Activated effector memory CD4-positive, alpha-beta T cell treated with Interleukin-2 at 50 U/mL for 16 hours (primary cell): Measurements from ENCODE around the gene OTUD7B.
"Not testable (repeated sequence)": the region's sequence is repeated elsewhere in the genome, so short reads cannot be mapped to it uniquely, and the experiment has no call there.

ENCODE experiments used
- DNase-seq: peaks from one replicate; pipeline ENCODE4 v3.0.0-alpha.2; 2020

Gene OTUD7B

GRCh38 chr1:150001415-150001814 is 9.1 kb downstream of the OTUD7B start:
- DNase-seq, result no peak

GRCh38 chr1:149997585-149998262 is 12.8 kb downstream of the OTUD7B start:
- no peak for DNase-seq

- DNase-seq, result no peak
Observed at GRCh38 chr1:149995927-149996326, 14.6 kb downstream of the OTUD7B start.

GRCh38 chr1:149993764-149994163 is 16.8 kb downstream of the OTUD7B start:
- DNase-seq, result no peak

- DNase-seq, result no peak
Observed at GRCh38 chr1:149993181-149993580, 17.3 kb downstream of the OTUD7B start.

- DNase-seq, result no peak
Observed at GRCh38 chr1:149987297-149987595, 23.3 kb downstream of the OTUD7B start.

- DNase-seq, result no peak
Observed at GRCh38 chr1:149986486-149987296, 23.8 kb downstream of the OTUD7B start.

- DNase-seq, result no peak
Observed at GRCh38 chr1:149979972-149980540, 30.5 kb downstream of the OTUD7B start.

- no peak for DNase-seq
Observed at GRCh38 chr1:149979245-149979971, 31.1 kb downstream of the OTUD7B start.

GRCh38 chr1:149978547-149979023 is 31.9 kb downstream of the OTUD7B start:
- DNase-seq, result no peak

GRCh38 chr1:149977345-149977744 is 33.2 kb downstream of the OTUD7B start:
- no peak for DNase-seq

- no peak for DNase-seq
Observed at GRCh38 chr1:149972547-149972946, 38.0 kb downstream of the OTUD7B start.

- DNase-seq, result no peak
Observed at GRCh38 chr1:149967646-149968045, 42.9 kb downstream of the OTUD7B start.

- DNase-seq, result no peak
Observed at GRCh38 chr1:149967041-149967440, 43.5 kb downstream of the OTUD7B start.

- no peak for DNase-seq
Observed at GRCh38 chr1:149966405-149966804, 44.1 kb downstream of the OTUD7B start.

- no peak for DNase-seq
Observed at GRCh38 chr1:149965440-149965839, 45.1 kb downstream of the OTUD7B start.

GRCh38 chr1:149963358-149963757 is 47.2 kb downstream of the OTUD7B start:
- no peak for DNase-seq

GRCh38 chr1:149962736-149963135 is 47.8 kb downstream of the OTUD7B start:
- no peak for DNase-seq

- peak; percentile 9 for DNase-seq
Observed at GRCh38 chr1:149962039-149962647, 48.4 kb downstream of the OTUD7B start.

- not testable (repeated sequence) for DNase-seq
Observed at GRCh38 chr1:149957548-149957947, 53.0 kb downstream of the OTUD7B start.

GRCh38 chr1:149949911-149950310 is 60.6 kb downstream of the OTUD7B start:
- no peak for DNase-seq

GRCh38 chr1:149945206-149945605 is 65.3 kb downstream of the OTUD7B start:
- no peak for DNase-seq

GRCh38 chr1:149942885-149943284 is 67.6 kb downstream of the OTUD7B start:
- DNase-seq, result no peak
